Epithelial cell of proximal tubule (primary cell): ENCODE data around the gene EPHB6. TPM values are rescaled to one million over a fixed set of nuclear protein-coding genes. Genes with fewer than 3 reads are reported as not detected.

Source experiments
- DNase-seq: peaks from one replicate; pipeline ENCODE4 v3.0.0-alpha.2; 2011; ENCODE audit warnings: low read depth
- H3K4me3 ChIP-seq: 2 replicates; pipeline ENCODE4 v1.5.1; 2011; ENCODE audit warnings: low read depth, mild to moderate bottlenecking, low read length
- total RNA-seq: library from RNA; depleted of rRNA; stranded (reverse); fragments of >200 nt; gene quantifications from 2 replicates; pipeline ENCODE4 v1.2.3, GENCODE V29; 2015
- TF ChIP-seq, protein P1 (sequence below): conservative IDR thresholded peaks from 2 replicates; pipeline ENCODE4 v1.5.1; 2012; ENCODE audit warnings: low read depth, mild to moderate bottlenecking, low read length

Gene EPHB6
- total RNA-seq, 1 donor from 2014 or later, result 0.75 TPM

DNA sequence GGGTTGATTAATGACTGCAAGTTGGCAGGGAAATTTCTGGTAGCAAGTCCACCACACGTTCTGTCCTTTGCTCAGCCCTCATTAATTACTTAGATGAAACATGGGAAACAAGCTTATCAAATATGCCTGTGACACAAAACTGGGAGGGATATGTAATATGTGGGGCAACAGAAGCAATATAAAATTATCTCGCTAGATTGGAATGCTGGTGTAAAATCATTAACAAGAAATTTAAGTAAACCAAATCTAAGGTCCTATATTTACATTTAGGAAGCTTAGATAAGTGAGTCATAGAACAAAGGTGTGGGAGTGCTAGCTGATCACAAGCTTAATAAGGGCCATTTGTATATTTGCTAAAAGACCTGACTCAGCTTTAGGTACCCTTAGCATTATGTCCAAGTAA, 55.2 kb downstream of the EPHB6 start:
- H3K4me3 ChIP-seq, result no peak overlapping the region
- no peak for DNase-seq
- TF ChIP-seq, protein P1, sequence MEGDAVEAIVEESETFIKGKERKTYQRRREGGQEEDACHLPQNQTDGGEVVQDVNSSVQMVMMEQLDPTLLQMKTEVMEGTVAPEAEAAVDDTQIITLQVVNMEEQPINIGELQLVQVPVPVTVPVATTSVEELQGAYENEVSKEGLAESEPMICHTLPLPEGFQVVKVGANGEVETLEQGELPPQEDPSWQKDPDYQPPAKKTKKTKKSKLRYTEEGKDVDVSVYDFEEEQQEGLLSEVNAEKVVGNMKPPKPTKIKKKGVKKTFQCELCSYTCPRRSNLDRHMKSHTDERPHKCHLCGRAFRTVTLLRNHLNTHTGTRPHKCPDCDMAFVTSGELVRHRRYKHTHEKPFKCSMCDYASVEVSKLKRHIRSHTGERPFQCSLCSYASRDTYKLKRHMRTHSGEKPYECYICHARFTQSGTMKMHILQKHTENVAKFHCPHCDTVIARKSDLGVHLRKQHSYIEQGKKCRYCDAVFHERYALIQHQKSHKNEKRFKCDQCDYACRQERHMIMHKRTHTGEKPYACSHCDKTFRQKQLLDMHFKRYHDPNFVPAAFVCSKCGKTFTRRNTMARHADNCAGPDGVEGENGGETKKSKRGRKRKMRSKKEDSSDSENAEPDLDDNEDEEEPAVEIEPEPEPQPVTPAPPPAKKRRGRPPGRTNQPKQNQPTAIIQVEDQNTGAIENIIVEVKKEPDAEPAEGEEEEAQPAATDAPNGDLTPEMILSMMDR, result no peak

GRCh38 chr7:142910481-142910880, 55.6 kb downstream of the EPHB6 start:
- H3K4me3 ChIP-seq, result no peak overlapping the region
- TF ChIP-seq, protein P1, result no peak
- no peak for DNase-seq

- TF ChIP-seq, protein P1, result no peak
- DNase-seq, result no peak
- no peak overlapping the region for H3K4me3 ChIP-seq
Measured at GRCh38 chr7:142913051-142913450, 58.2 kb downstream of the EPHB6 start.

DNA sequence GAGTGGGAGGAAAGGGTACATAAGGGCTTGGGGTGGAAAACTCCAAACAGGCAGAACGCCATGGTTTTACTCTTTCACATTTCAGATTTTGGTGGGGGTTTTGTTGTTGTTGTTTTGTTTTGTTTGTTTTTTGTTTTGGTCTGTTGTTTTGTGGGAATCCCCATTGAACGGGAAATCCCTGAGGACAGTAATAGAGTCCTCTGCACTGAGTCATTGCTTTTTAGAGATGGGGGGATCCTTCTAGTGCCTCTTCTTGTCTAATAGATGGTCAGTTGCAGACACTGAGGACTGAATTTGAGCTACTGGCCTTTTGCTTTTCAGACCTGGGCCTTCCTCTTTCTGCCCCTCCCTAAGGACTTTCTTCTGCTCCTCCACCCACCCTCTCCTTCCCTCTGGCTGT, 58.7 kb downstream of the EPHB6 start:
- TF ChIP-seq, protein P1, result no peak
- DNase-seq, result no peak
- no peak overlapping the region for H3K4me3 ChIP-seq

- DNase-seq, result no peak
- TF ChIP-seq, protein P1, result no peak
- H3K4me3 ChIP-seq, result no peak overlapping the region
Measured at GRCh38 chr7:142914121-142914520, 59.2 kb downstream of the EPHB6 start.

GRCh38 chr7:142915315-142915714, 60.4 kb downstream of the EPHB6 start:
- TF ChIP-seq, protein P1, result no peak
- no peak overlapping the region for H3K4me3 ChIP-seq
- no peak for DNase-seq

DNA sequence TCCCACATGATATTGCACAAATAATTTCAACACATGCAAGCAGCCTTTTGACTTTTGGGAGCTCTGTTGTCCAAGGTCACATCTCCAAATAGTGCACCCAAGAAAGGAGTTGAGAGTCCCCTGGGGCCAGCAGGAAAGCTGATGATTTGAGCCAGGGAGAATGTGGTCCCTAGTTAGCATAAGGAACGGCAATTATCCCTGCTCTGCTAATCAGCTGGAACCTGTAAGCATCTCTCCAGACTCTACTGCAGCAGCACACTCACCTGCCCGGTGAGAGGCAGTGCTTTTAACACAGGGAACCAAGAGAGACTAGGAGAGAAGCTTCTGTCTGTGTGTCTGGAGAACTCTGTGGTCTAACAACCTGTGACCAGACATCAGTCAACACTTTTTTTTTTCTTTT, 61.6 kb downstream of the EPHB6 start:
- H3K4me3 ChIP-seq, result no peak overlapping the region
- TF ChIP-seq, protein P1, result no peak
- no peak for DNase-seq
